IPS-15b (cell line): ENCODE measurements around the gene DPPA5.
A peak's percentile ranks its signal among the peaks of the same experiment; 100 is the strongest.
"Not testable (repeated sequence)": the region's sequence is repeated elsewhere in the genome, so short reads cannot be mapped to it uniquely, and the experiment has no call there.

Experiments
- H3K27me3 ChIP-seq: one replicate; pipeline ENCODE4 v1.6.1; 2013; ENCODE audit warnings: low read length; ENCODE audit not compliant: control insufficient read depth, insufficient read depth
- H3K36me3 ChIP-seq: one replicate; pipeline ENCODE4 v1.6.1; 2013; ENCODE audit warnings: low read length; ENCODE audit not compliant: control insufficient read depth, insufficient read depth
- H3K4me1 ChIP-seq: one replicate; pipeline ENCODE4 v1.6.1; 2013; ENCODE audit warnings: mild to moderate bottlenecking, low read length; ENCODE audit not compliant: control insufficient read depth, insufficient read depth
- H3K4me3 ChIP-seq: one replicate; pipeline ENCODE4 v1.5.1; 2013; ENCODE audit warnings: low read depth, low read length
- H3K9ac ChIP-seq: one replicate; pipeline ENCODE4 v1.6.1; 2013; ENCODE audit warnings: low read depth, mild to moderate bottlenecking, low read length
- H3K9me3 ChIP-seq: one replicate; pipeline ENCODE4 v1.6.1; 2013; ENCODE audit warnings: mild to moderate bottlenecking, low read length; ENCODE audit not compliant: control insufficient read depth, insufficient read depth

DPPA5 gene

DNA sequence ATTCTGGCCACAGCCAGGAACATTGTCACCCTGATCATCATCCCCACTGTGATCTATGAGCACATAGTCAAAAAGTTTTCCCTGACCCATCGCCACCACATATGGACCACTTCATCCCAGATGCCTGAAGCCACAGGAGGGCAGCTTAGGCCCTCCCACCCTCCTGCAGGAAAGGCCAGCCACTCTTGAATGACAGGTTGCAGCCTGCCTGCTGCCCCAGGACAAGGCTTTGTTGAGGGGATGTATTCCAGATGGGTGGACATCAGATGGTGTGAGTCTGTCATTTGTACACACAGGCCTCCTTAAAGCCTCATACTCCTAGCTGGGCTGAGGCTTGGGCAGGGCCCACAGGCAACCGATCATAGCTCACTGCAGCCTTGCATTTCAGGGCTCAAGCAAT, 30.8 kb downstream of the DPPA5 start:
- Histone ChIP-seq H3K27me3 (no peaks in the 10 kb centered on the region), H3K9me3 (no peaks in the 10 kb centered on the region), H3K9ac (no peak overlapping the region), H3K4me1 (no peaks in the 10 kb centered on the region), H3K4me3 (no peak overlapping the region), H3K36me3 (no peaks in the 10 kb centered on the region)

DNA sequence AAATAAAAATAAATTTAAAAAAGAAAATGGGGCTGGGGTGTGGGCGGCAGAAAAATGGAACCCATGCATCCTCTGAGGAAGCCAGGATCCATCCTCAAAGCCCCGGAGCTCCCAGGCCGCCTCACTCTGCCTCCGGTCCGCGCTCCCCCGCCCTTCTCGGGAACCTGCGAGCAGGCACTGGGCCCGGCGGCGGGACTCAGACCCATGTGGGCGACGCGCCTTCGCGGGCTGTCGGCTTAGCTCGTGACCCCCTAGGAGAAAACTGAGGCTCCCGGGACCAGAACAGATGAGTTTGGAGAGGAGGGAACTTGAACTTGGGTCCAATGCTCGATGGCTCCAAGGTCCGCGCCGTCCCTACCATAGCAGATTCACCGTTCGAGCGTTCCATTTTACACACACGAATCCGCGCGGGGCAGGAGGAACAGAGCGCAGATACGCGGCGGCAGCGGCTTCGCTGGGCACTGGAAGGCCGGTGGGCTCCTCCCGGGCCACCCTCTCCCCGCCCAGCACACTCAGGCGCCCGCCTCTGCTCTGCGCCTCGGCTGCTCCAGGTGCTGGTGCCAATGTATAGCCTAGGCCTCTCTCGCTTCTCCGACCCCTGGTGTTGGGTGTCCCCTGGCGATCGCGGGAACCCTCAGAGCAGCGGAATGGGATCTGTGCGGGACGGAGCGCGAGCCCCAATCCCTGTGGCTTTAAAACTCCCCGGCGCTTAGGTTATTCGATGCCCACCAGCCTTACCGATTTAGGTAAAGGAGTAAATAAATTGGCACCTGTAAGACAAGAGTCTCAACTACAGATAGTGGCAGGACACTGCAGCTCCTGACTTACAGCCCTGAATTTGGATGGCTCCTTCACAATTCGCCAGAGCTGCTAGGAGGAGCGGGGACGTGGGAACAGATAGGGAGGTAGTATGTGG, 39.2 kb downstream of the DPPA5 start:
- Histone ChIP-seq H3K4me1 (no peaks in the 10 kb centered on the region), H3K9me3 (no peaks in the 10 kb centered on the region), H3K9ac (no peak overlapping the region), H3K4me3 (no peak overlapping the region), H3K36me3 (no peaks in the 10 kb centered on the region), H3K27me3 (peaks cover 8% of the 10 kb centered on the region)

DNA sequence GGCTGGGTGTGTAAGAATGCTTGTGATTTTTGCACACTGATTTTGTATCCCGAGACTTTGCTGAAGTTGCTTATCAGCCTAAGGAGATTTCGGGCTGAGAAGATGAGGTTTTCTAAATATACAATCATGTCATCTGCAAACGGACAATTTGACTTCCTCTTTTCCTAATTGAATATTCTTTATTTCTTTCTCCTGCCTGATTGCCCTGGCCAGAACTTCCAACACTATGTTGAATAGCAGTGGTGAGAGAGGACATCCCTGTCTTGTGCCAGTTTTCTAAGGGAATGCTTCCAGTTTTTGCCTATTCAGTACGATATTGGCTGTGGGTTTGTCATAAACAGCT, 43.6 kb downstream of the DPPA5 start:
- peak overlapping the region; percentile 96 for H3K4me3 ChIP-seq
- not testable (repeated sequence) for H3K9ac ChIP-seq, H3K27me3 ChIP-seq

DNA sequence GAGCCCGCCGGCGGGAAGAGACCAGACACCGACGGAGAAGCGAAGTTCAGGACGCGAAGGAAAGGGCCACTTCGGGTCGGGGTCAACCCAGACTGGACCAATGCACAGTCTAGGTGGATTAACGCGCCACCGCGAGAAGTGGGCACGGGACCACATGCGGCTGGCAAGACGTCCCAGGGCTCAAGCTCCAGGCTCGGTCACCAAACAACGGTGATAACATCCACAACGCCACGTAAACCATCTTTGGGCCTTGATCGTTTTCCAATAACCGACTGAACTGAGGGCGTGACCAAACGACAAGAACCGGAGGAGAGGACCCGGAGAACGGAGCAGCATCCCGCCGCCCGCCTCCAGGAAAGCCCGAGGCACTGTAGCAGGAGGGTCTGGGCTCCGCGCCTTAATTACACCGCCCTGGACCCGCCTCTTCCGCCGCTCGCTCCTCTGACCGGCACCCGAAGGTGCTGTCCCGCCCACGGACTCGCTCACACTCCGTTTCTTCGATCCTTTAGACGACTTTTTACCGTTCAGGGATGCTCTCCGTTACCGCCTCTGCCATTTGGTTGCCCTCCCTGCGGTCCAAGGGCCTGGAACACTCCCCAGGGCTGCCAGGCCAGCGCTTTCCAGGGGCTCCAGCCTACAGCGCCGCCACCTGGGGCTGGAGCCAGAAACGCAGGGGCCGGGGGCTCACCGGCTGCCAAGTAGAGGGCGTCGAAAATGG, 44.1 kb downstream of the DPPA5 start:
- Histone ChIP-seq H3K4me1 (no peaks in the 10 kb centered on the region), H3K9me3 (no peaks in the 10 kb centered on the region), H3K4me3 (peak overlapping the region; percentile 96), H3K27me3 (no peaks in the 10 kb centered on the region), H3K9ac (peak overlapping the region; percentile 70), H3K36me3 (no peaks in the 10 kb centered on the region)

More for the DNA sequence above, 43.6 kb downstream of the DPPA5 start:
- not testable (repeated sequence) for H3K4me1 ChIP-seq, H3K36me3 ChIP-seq, H3K9me3 ChIP-seq

DNA sequence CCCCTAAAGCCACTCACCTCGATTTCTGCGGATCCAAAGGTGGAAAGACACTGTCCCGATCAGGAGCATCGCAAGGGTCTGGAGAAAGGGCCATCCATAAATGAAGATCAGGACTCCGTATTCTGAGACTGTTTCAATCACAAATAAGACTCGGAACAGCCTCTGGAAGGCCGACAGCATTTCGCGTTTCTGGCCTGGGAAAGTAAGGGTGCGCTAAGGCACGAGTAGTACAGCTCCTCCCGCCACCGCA, 44.6 kb downstream of the DPPA5 start:
- no peaks in the 10 kb centered on the region for H3K36me3 ChIP-seq
- H3K27me3 ChIP-seq: no peaks in the 10 kb centered on the region
- peak overlapping the region; percentile 38 for H3K9ac ChIP-seq
- H3K9me3 ChIP-seq: no peaks in the 10 kb centered on the region
- H3K4me1 ChIP-seq: no peaks in the 10 kb centered on the region
- H3K4me3 ChIP-seq: peak overlapping the region; percentile 96

DNA sequence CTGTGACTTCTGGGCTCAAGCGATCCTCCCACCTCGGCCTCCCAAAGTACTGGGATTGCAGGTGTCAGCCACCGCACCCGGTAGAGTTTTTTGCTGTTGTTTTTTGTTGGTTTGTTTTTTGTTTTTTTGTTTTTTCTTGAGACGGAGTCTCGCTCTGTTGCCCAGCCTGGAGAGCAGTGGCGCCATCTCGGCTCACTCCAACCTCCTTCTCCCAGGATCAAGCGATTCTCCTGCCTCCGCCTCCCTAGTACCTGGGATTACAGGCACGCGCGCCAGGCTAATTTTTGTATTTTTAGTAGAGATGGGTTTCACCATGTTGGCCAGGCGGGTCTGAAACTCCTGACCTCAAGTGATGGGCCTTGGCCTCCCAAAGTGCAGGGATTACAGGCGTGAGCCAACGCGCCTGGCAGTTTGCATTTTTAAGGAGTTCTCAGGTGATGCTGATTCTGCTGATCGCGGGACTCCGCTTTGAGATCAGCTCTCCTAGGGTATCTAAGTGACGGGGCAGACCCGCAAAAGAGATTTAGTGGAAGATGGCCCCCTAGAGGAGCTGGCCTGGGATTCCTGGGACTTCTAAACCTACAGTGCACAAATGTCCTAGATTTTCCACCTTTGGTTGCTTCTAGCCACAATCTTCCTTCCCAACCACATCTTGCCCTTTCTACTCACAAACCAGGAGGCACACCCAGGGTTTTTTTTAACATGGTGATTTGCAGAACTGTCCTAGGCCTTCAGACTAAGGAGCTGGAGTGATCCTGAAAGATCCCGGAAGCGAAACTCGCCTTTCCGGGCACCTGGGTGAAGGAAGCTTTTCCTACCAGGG, 45.2 kb downstream of the DPPA5 start:
- Histone ChIP-seq H3K4me1 (no peaks in the 10 kb centered on the region), H3K9ac (peak overlapping the region; percentile 38), H3K9me3 (no peaks in the 10 kb centered on the region), H3K4me3 (peak overlapping the region; percentile 96), H3K27me3 (no peaks in the 10 kb centered on the region), H3K36me3 (no peaks in the 10 kb centered on the region)

DNA sequence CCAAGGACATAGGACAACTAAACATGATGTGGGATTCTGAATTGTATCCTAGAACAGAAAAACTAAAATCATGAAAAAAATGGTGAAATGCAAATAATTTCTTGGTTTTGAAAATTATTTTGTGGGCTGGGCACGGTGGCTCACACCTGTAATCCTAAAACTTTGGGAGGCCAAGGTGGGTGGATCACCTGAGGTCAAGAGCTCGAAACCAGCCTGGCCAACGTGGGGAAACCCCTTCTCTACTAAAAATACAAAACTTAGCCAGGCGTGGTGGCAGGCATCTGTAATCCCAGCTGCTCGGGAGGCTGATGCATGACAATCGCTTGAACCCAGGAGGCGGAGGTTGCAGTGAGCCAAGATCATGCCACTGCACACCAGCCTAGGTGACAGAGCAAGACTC, 50.3 kb downstream of the DPPA5 start:
- not testable (repeated sequence) for H3K27me3 ChIP-seq, H3K36me3 ChIP-seq, H3K4me1 ChIP-seq, H3K9me3 ChIP-seq, H3K4me3 ChIP-seq, H3K9ac ChIP-seq
